MCF 10A (cell line): ENCODE data around the gene PALM2AKAP2. TPM values are rescaled to one million over a fixed set of nuclear protein-coding genes. Genes with fewer than 3 reads are reported as not detected.

Experiments
- BruUV-seq: library from RNA; stranded (reverse); fragments of 400-500 nt; replicated peaks from 2 replicates; lab custom pipeline; 2021; lab: Mats Ljungman, UMichigan
- CTCF ChIA-PET: fragments of 300-600 bp; sonication (Branson Sonifier 250); formaldehyde crosslinking; extraction: SDS; loops from one replicate; lab custom pipeline; 2021; ENCODE audit warnings: antibody characterized with exemption, inconsistent platforms; lab: Yijun Ruan, JAX
- POLR2A ChIA-PET: fragments of 300-600, 350-650 bp; sonication (Branson Sonifier 250); formaldehyde crosslinking; extraction: SDS; loops from one replicate; lab custom pipeline; 2020; ENCODE audit warnings: antibody characterized with exemption, inconsistent platforms; lab: Yijun Ruan, JAX
- DNase-seq: peaks from one replicate; pipeline ENCODE4 v3.0.0-alpha.2; 2018; ENCODE audit not compliant: unreplicated experiment
- H3K27ac Mint-ChIP-seq: one replicate; pipeline ENCODE4 v1.8.0; 2022; ENCODE audit warnings: mild to moderate bottlenecking, low read depth, mixed read lengths; ENCODE audit not compliant: unreplicated experiment
- H3K27me3 Mint-ChIP-seq: one replicate; pipeline ENCODE4 v1.8.0; 2022; ENCODE audit warnings: mixed read lengths; ENCODE audit not compliant: insufficient read depth, unreplicated experiment
- H3K36me3 Mint-ChIP-seq: one replicate; pipeline ENCODE4 v1.8.0; 2022; ENCODE audit warnings: mild to moderate bottlenecking, moderate library complexity, mixed read lengths; ENCODE audit not compliant: insufficient read depth, unreplicated experiment
- H3K4me1 Mint-ChIP-seq: one replicate; pipeline ENCODE4 v1.8.0; 2022; ENCODE audit warnings: mixed read lengths; ENCODE audit not compliant: insufficient read depth, unreplicated experiment
- H3K4me3 Mint-ChIP-seq: one replicate; pipeline ENCODE4 v1.8.0; 2022; ENCODE audit warnings: mild to moderate bottlenecking, moderate library complexity, mixed read lengths; ENCODE audit not compliant: unreplicated experiment
- H3K9me3 Mint-ChIP-seq: one replicate; pipeline ENCODE4 v1.8.0; 2022; ENCODE audit warnings: mixed read lengths; ENCODE audit not compliant: unreplicated experiment
- CTCF ChIP-seq: fragments of 200-600 bp; IDR thresholded peaks from one replicate; pipeline ENCODE4 v1.8.0; 2022; ENCODE audit warnings: antibody characterized with exemption, mild to moderate bottlenecking; ENCODE audit not compliant: unreplicated experiment
- intact Hi-C: fragments of 100-400 bp; cut with micrococcal nuclease; formaldehyde crosslinking; loops from 2 replicates; pipeline ENCODE4 v1.14.1; 2022
- total RNA-seq: library from RNA; stranded (reverse); gene quantifications from 2 replicates; pipeline ENCODE4 v1.2.3, GENCODE V29; 2022

PALM2AKAP2 gene
- total RNA-seq, 1 experiment from 2014 or later, result 5.3 TPM

- no peak for DNase-seq
- ChIA-PET POLR2A (interaction anchor here (1.7 kb wide), 1 partner anchor 18 kb away, joined by 7 read pairs; no protein-coding TSS in a partner anchor), CTCF (interaction anchor here (1.3 kb wide), 1 partner anchor 18 kb away, joined by 5 read pairs; no protein-coding TSS in a partner anchor)
- H3K4me1 Mint-ChIP-seq, result no peaks in the 10 kb centered on the region
- no peak overlapping the region for H3K27ac Mint-ChIP-seq
- no peak overlapping the region for H3K4me3 Mint-ChIP-seq
- H3K9me3 Mint-ChIP-seq, result no peaks in the 10 kb centered on the region
- H3K27me3 Mint-ChIP-seq, result no peaks in the 10 kb centered on the region
- TF ChIP-seq CTCF, result no peak
- H3K36me3 Mint-ChIP-seq, result no peaks in the 10 kb centered on the region
- no TSS peak for BruUV-seq
- intact Hi-C loops, result no loop called here
Measured at GRCh38 chr9:109799141-109799540, 19.1 kb downstream of the PALM2AKAP2 start.

- no TSS peak for BruUV-seq
- Mint-ChIP-seq H3K27me3 (no peaks in the 10 kb centered on the region), H3K36me3 (no peaks in the 10 kb centered on the region), H3K4me3 (no peak overlapping the region), H3K9me3 (no peaks in the 10 kb centered on the region), H3K27ac (no peak overlapping the region), H3K4me1 (no peaks in the 10 kb centered on the region)
- intact Hi-C loops, result no loop called here
- ChIA-PET POLR2A (interaction anchor here (0.7 to 1.7 kb wide), 2 partner anchors 18 to 291 kb away, joined by 3 to 7 read pairs; no protein-coding TSS in a partner anchor), CTCF (interaction anchor here (1.3 kb wide), 1 partner anchor 17 kb away, joined by 5 read pairs; no protein-coding TSS in a partner anchor)
- DNase-seq, result no peak
- TF ChIP-seq CTCF, result no peak
Measured at GRCh38 chr9:109799792-109800191, 19.8 kb downstream of the PALM2AKAP2 start.

- no peaks in the 10 kb centered on the region for H3K27me3 Mint-ChIP-seq
- no peak overlapping the region for H3K4me3 Mint-ChIP-seq
- intact Hi-C loops, result no loop called here
- ChIA-PET POLR2A (no interaction called here), CTCF (interaction anchor here (0.6 kb wide), 1 partner anchor 102 kb away, joined by 3 read pairs; no protein-coding TSS in a partner anchor)
- no peak for TF ChIP-seq CTCF
- H3K36me3 Mint-ChIP-seq, result no peaks in the 10 kb centered on the region
- H3K27ac Mint-ChIP-seq, result no peak overlapping the region
- no peaks in the 10 kb centered on the region for H3K9me3 Mint-ChIP-seq
- no TSS peak for BruUV-seq
- no peaks in the 10 kb centered on the region for H3K4me1 Mint-ChIP-seq
- no peak for DNase-seq
Measured at GRCh38 chr9:109801484-109801883, 21.5 kb downstream of the PALM2AKAP2 start.

GRCh38 chr9:109802491-109802890 lies 22.5 kb downstream of the PALM2AKAP2 start:
- BruUV-seq, result no TSS peak
- H3K4me1 Mint-ChIP-seq, result no peaks in the 10 kb centered on the region

More at GRCh38 chr9:109802491-109802890, 22.5 kb downstream of the PALM2AKAP2 start:
- ChIA-PET POLR2A (interaction anchor here (0.6 to 0.7 kb wide), 2 partner anchors 36 to 290 kb away, joined by 3 to 4 read pairs; no protein-coding TSS in a partner anchor), CTCF (interaction anchor here (0.7 to 1.7 kb wide), 2 partner anchors 14 to 219 kb away, joined by 3 to 7 read pairs; no protein-coding TSS in a partner anchor)
- no peak for TF ChIP-seq CTCF
- intact Hi-C loops, result no loop called here
- Mint-ChIP-seq H3K27ac (no peak overlapping the region), H3K27me3 (no peaks in the 10 kb centered on the region), H3K36me3 (no peaks in the 10 kb centered on the region), H3K4me3 (no peak overlapping the region), H3K9me3 (no peaks in the 10 kb centered on the region)
- no peak for DNase-seq
